Uterus (tissue), 2 donors: ENCODE measurements around the gene B2M.

ENCODE experiments used
- CTCF ChIP-seq, 4 experiments: fragments of 200-600 bp in 2 of 4; fragments of 450-650 bp in 2 of 4; sonication (generic) in 2 of 4; IDR thresholded peaks; one replicate each; pipeline ENCODE4 v1.5.1; 2016 to 2019; ENCODE audit warnings: antibody characterized with exemption in 4 of 4, mild to moderate bottlenecking in 2 of 4, moderate library complexity in 1 of 4
- POLR2A ChIP-seq, 2 donors: fragments of 450-650 bp; IDR thresholded peaks; one replicate each; pipeline ENCODE4 v1.6.1; 2016; ENCODE audit warnings: antibody characterized with exemption in 2 of 2, mild to moderate bottlenecking in 1 of 2, moderate library complexity in 1 of 2

GRCh38 chr15:44662478-44663409, 48.6 kb upstream of the B2M start:
- TF ChIP-seq POLR2A (IDR thresholded peaks at IDR 0.05) (no peak), CTCF (IDR thresholded peaks at IDR 0.05) (no peak)
